ENCODE results near the gene NUDT1. TPM values are rescaled to one million over a fixed set of nuclear protein-coding genes. Genes with fewer than 3 reads are reported as not detected.

NUDT1 gene
- total and polyA plus RNA-seq, 2 donors (not counting 3 experiments of a cell fraction or from before 2014, with no cell fraction given), result 23.9 to 25.9 TPM

GRCh38 chr7:2287745-2288144 is 45.7 kb downstream of the NUDT1 start:
- Histone ChIP-seq H3K4me2 (ENCODE audit: insufficient read depth, low read length) (no peak overlapping the region), H3K9me3 (replicated peaks; ENCODE audit: control insufficient read depth, insufficient read depth, low read length) (no peaks in the 10 kb centered on the region), H3K9ac (replicated peaks; ENCODE audit: extremely low read depth, insufficient read depth, low read length) (no peak overlapping the region), H3K4me3 (replicated peaks in 1 of 3; ENCODE audit: insufficient read depth in 1 of 3, low read depth in 1 of 3, low read length in 3 of 3) (no peak overlapping the region), H4K20me1 (replicated peaks; ENCODE audit: control insufficient read depth, extremely low read depth, insufficient read depth, low read length) (no peaks in the 10 kb centered on the region), H3K36me3 (ENCODE audit: control insufficient read depth in 2 of 2, extremely low read depth in 1 of 2, insufficient read depth in 2 of 2, low read length in 2 of 2) (no peaks in the 10 kb centered on the region), H3K79me2 (ENCODE audit: control insufficient read depth, insufficient read depth, low read length) (no peaks in the 10 kb centered on the region), H3K27ac (ENCODE audit: insufficient read depth, low read depth, low read length) (no peak overlapping the region), H2AFZ (ENCODE audit: low read depth, low read length) (no peak overlapping the region), H3K4me1 (ENCODE audit: control insufficient read depth, extremely low read depth, insufficient read depth, low read length) (no peaks in the 10 kb centered on the region), H3K27me3 (ENCODE audit: control insufficient read depth in 2 of 2, insufficient read depth in 2 of 2, low read length in 2 of 2) (no peaks in the 10 kb centered on the region), H3K9me1 (replicated peaks; ENCODE audit: control insufficient read depth, extremely low read depth, insufficient read depth, low read length) (no peaks in the 10 kb centered on the region)
- TF ChIP-seq JUN (IDR thresholded peaks at IDR 0.05; ENCODE audit: borderline replicate concordance, insufficient read depth, insufficient read length, low read depth), result no peak
- TF ChIP-seq MAX (IDR thresholded peaks at IDR 0.05; ENCODE audit: insufficient read depth, insufficient read length), result no peak
- TF ChIP-seq EZH2 (IDR thresholded peaks at IDR 0.05; ENCODE audit: borderline replicate concordance, low read depth, low read length, severe bottlenecking), result no peak
- no peak for TF ChIP-seq POLR2AphosphoS5 (IDR thresholded peaks at IDR 0.05; ENCODE audit: insufficient read depth, low read depth, low read length)
- no peak for TF ChIP-seq POLR2A (IDR thresholded peaks at IDR 0.05; ENCODE audit: low read depth, low read length)
- TF ChIP-seq FOS (IDR thresholded peaks at IDR 0.05; ENCODE audit: borderline replicate concordance, insufficient read depth, low read length), result no peak
- no peak for TF ChIP-seq GATA2 (IDR thresholded peaks at IDR 0.05; ENCODE audit: insufficient read depth, insufficient read length, low read depth, low read length)
- no peak for TF ChIP-seq MYC (IDR thresholded peaks at IDR 0.05; ENCODE audit: low read depth, low read length)
- no peak for TF ChIP-seq CTCF (IDR thresholded peaks at IDR 0.05; ENCODE audit: extremely low read depth in 1 of 2, insufficient read depth in 1 of 2, low read depth in 1 of 2, low read length in 2 of 2)
- intact Hi-C loops (cut with micrococcal nuclease), result no loop called here
- ChIA-PET POLR2A (no interaction called here), CTCF (interaction anchor here (0.6 kb wide), 1 partner anchor 56 kb away, joined by 3 read pairs; no protein-coding TSS in a partner anchor)
- no TSS peak for BruUV-seq (replicated peaks)
- no peak for FAIRE-seq
- no peak for DNase-seq (ENCODE audit: low read depth, low spot score)
- dilution Hi-C loops (cut with MboI; ENCODE audit: extremely low pct_ligation_motif_present, low sequenced_read_pairs), result no loop called here

Measured in endothelial cell of umbilical vein (primary cell).